SU-DHL-6 (cell line): ENCODE measurements around the gene PICK1.

Source experiments
- H2AFZ ChIP-seq: fragments of 200-600 bp; sonication (generic); 2 replicates; pipeline ENCODE4 v1.6.1; 2014; ENCODE audit warnings: low read depth, mild to moderate bottlenecking, moderate library complexity, mixed read lengths, antibody characterized with exemption, low read length; ENCODE audit not compliant: severe bottlenecking
- H3F3A ChIP-seq: fragments of 200-600 bp; shearing (Covaris generic); 2 replicates; pipeline ENCODE4 v1.6.0; 2016; ENCODE audit warnings: antibody characterized with exemption, mild to moderate bottlenecking; ENCODE audit not compliant: insufficient read depth
- H3K27ac ChIP-seq: fragments of 200-600 bp; sonication (generic); 2 replicates; pipeline ENCODE4 v1.5.1; 2016; ENCODE audit warnings: low read depth, mild to moderate bottlenecking, low read length, moderate library complexity, mixed read lengths
- H3K27me3 ChIP-seq: fragments of 200-600 bp; sonication (generic), shearing (Covaris generic); 2 replicates; pipeline ENCODE4 v1.6.0; 2014; ENCODE audit warnings: mild to moderate bottlenecking, low read length
- H3K36me3 ChIP-seq: fragments of 200-600 bp; sonication (generic); 2 replicates; pipeline ENCODE4 v1.6.1; 2014; ENCODE audit warnings: mild to moderate bottlenecking, low read length, mixed read lengths
- H3K4me2 ChIP-seq: fragments of 300-600, 200-600 bp; shearing (Covaris generic), sonication (generic); 2 replicates; pipeline ENCODE4 v1.6.0; 2014; ENCODE audit warnings: low read length, low read depth, mild to moderate bottlenecking; ENCODE audit not compliant: poor library complexity, severe bottlenecking
- H3K4me3 ChIP-seq: fragments of 200-600 bp; sonication (generic); 2 replicates; pipeline ENCODE4 v1.5.1; 2014; ENCODE audit warnings: antibody characterized with exemption, low read length, mild to moderate bottlenecking, mixed read lengths; ENCODE audit not compliant: insufficient read depth, poor library complexity, severe bottlenecking
- H3K79me2 ChIP-seq: fragments of 200-600 bp; sonication (generic); 2 replicates; pipeline ENCODE4 v1.6.1; 2014; ENCODE audit warnings: mild to moderate bottlenecking, low read length, moderate library complexity; ENCODE audit not compliant: insufficient read depth
- H3K9ac ChIP-seq: fragments of 200-600 bp; sonication (generic); 2 replicates; pipeline ENCODE4 v1.7.0; 2014; ENCODE audit warnings: mild to moderate bottlenecking, low read length
- H3K9me2 ChIP-seq: fragments of 200-600 bp; sonication (generic); replicated peaks from 2 replicates; pipeline ENCODE4 v1.6.1; 2014; ENCODE audit warnings: low read length; ENCODE audit not compliant: insufficient read depth
- H3K9me3 ChIP-seq: fragments of 200-600 bp; sonication (generic); 2 replicates; pipeline ENCODE4 v1.6.1; 2014; ENCODE audit warnings: low read length, mixed read lengths; ENCODE audit not compliant: insufficient read depth
- H4K20me1 ChIP-seq: fragments of 200-600 bp; sonication (generic); 2 replicates; pipeline ENCODE4 v1.6.1; 2014; ENCODE audit warnings: low read depth, mild to moderate bottlenecking, antibody characterized with exemption, low read length, moderate library complexity, mixed read lengths
- EZH2phosphoT487 ChIP-seq: fragments of 200-600 bp; sonication (generic), shearing (Covaris generic); conservative IDR thresholded peaks from 2 replicates; pipeline ENCODE4 v1.6.1; 2018; ENCODE audit warnings: mild to moderate bottlenecking, antibody characterized with exemption, low read length, moderate library complexity, mixed read lengths
- TF ChIP-seq, protein P1 (sequence below): fragments of 200-600 bp; sonication (generic); IDR thresholded peaks from one replicate; pipeline ENCODE4 v1.5.1; 2017; ENCODE audit warnings: antibody characterized with exemption, mild to moderate bottlenecking, low read length, moderate library complexity; ENCODE audit not compliant: insufficient read depth, poor library complexity, severe bottlenecking

The PICK1 gene

DNA sequence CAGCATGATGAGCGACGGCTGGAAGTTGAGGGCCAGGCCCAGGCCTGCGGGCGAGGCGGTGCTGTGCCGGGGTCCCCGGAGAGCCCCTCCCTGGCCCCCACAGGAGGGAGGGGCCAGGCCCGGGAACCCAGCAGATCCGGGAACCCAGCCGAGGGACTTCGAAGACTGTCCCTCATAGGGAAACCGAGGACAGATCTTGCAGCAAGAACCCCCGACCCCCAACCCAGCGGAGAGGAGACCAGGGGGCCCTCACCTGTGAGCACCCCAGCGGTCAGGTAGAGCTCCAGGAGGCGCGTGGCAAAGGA, 24.4 kb downstream of the PICK1 start:
- Histone ChIP-seq H2AFZ (no peak overlapping the region), H3K9me2 (no peaks in the 10 kb centered on the region), H3K4me2 (no peak overlapping the region), H3K4me3 (no peak overlapping the region), H3K9ac (no peak overlapping the region), H3K27me3 (no peaks in the 10 kb centered on the region), H3K36me3 (no peaks in the 10 kb centered on the region), H4K20me1 (no peaks in the 10 kb centered on the region), H3K27ac (no peak overlapping the region), H3F3A (no peaks in the 10 kb centered on the region), H3K79me2 (no peaks in the 10 kb centered on the region), H3K9me3 (no peaks in the 10 kb centered on the region)
- TF ChIP-seq, protein P1, sequence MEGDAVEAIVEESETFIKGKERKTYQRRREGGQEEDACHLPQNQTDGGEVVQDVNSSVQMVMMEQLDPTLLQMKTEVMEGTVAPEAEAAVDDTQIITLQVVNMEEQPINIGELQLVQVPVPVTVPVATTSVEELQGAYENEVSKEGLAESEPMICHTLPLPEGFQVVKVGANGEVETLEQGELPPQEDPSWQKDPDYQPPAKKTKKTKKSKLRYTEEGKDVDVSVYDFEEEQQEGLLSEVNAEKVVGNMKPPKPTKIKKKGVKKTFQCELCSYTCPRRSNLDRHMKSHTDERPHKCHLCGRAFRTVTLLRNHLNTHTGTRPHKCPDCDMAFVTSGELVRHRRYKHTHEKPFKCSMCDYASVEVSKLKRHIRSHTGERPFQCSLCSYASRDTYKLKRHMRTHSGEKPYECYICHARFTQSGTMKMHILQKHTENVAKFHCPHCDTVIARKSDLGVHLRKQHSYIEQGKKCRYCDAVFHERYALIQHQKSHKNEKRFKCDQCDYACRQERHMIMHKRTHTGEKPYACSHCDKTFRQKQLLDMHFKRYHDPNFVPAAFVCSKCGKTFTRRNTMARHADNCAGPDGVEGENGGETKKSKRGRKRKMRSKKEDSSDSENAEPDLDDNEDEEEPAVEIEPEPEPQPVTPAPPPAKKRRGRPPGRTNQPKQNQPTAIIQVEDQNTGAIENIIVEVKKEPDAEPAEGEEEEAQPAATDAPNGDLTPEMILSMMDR: no peak
- no peak for TF ChIP-seq EZH2phosphoT487

DNA sequence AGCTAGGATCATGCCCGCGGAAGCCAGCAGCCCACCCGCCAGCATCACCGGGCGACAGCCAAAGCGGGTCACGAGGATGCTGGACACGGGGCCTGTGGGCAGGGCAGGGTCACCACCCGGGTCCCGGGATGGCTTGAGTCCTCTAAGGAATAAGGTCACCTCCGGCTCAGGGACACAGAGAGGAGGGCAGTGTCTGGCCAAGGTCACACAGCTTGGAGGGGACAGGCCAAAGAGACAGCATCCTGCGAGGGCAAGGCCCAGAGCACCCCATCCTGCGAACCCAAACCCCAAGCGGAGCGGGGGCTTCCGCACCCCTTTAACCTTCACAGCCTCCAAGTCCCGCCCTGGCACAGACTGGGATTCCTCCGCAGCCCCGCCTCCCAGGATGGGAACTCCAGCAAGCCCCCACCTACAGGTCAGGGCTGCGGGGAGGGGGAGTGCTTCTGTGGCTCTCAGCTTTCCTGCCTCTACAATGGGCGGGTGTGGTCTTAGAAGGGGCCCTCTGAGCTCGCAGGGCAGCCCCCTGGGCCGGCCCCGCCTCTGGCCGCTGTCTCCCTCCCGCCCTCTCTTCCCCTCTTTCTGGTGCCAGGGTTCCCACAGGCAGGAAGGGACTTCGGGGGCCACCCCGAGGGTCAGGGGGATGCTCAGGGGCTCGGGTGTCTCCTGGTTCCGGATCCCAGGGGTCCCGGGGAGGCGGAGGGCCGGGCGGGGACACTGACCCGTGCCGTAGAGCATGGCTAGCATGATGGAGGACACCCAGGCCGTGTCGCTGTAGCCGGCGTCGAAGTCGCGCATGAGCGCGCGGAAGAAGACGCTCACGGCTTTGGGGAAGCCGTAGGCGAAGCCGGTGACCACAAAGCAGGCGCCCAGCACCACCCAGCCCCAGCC, 25.0 kb downstream of the PICK1 start:
- H3K4me2 ChIP-seq: no peak overlapping the region
- TF ChIP-seq, protein P1: no peak
- no peak for TF ChIP-seq EZH2phosphoT487
- H3K27me3 ChIP-seq: no peaks in the 10 kb centered on the region
- H3K4me3 ChIP-seq: no peak overlapping the region
- H4K20me1 ChIP-seq: no peaks in the 10 kb centered on the region
- H3K9me3 ChIP-seq: no peaks in the 10 kb centered on the region
- no peaks in the 10 kb centered on the region for H3F3A ChIP-seq
- H3K9ac ChIP-seq: no peak overlapping the region
- no peak overlapping the region for H2AFZ ChIP-seq
- H3K79me2 ChIP-seq: no peaks in the 10 kb centered on the region
- H3K27ac ChIP-seq: no peak overlapping the region
- H3K9me2 ChIP-seq: no peaks in the 10 kb centered on the region
- no peaks in the 10 kb centered on the region for H3K36me3 ChIP-seq

DNA sequence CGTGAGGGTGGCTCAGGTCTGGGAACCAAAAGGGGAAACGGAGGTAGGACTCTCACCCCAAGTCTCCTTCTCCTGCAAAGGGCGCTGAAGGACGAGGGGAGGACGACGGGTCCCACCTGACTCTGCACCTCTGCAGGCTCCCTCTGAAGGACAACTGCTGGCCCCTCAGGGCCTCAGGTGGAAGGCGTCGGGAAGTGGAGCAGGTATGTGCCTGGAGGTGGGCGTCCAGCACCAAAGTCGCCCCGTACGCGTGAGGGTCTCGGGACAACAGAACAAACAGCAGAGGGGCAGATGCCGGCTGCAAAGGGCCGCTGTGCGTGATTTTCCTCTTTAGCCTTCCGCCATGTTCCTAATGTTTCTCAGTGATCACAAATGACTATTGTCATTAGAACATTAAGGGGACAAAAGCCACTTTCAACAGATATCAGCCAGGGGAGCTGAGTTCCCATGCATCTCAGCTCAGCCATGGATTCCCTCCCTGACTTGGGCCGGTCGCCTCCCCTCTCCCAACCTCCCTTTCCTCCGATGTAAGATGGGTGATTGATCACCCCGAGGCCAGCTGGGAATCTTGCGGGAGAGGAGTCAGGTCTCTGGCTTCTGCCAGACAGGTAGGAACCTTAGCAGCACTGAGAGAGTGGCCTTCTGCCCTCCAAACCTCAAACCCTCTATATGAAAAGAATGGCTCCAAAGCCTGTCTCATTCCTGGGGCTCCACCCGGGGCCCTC, 25.9 kb downstream of the PICK1 start:
- Histone ChIP-seq H3K9ac (no peak overlapping the region), H3K4me2 (no peak overlapping the region), H3K4me3 (no peak overlapping the region), H3K9me2 (no peaks in the 10 kb centered on the region), H3K79me2 (no peaks in the 10 kb centered on the region), H3K9me3 (no peaks in the 10 kb centered on the region), H4K20me1 (no peaks in the 10 kb centered on the region), H3F3A (no peaks in the 10 kb centered on the region), H2AFZ (no peak overlapping the region), H3K36me3 (no peaks in the 10 kb centered on the region), H3K27me3 (no peaks in the 10 kb centered on the region), H3K27ac (no peak overlapping the region)
- TF ChIP-seq EZH2phosphoT487: no peak
- TF ChIP-seq, protein P1: no peak
